Gastrocnemius medialis (tissue), 4 donors: ENCODE measurements around the gene NTN3.

Experiments used
- POLR2A ChIP-seq, 2 donors: fragments of 450-650 bp; IDR thresholded peaks; one replicate each; pipeline ENCODE4 v1.6.1; 2017; ENCODE audit warnings: antibody characterized with exemption in 2 of 2, mild to moderate bottlenecking in 2 of 2, moderate library complexity in 2 of 2
- TF ChIP-seq, protein P1 (sequence below), 5 experiments: fragments of 450-650 bp in 3 of 5; fragments of 200-600 bp in 2 of 5; sonication (generic) in 2 of 5; IDR thresholded peaks in 4 of 5; conservative IDR thresholded peaks in 1 of 5; 1 replicate in 4 of 5; 2 replicates in 1 of 5; pipeline ENCODE4 v1.5.1; 2016 to 2019; ENCODE audit warnings: antibody characterized with exemption in 5 of 5, mild to moderate bottlenecking in 3 of 5, moderate library complexity in 3 of 5

DNA sequence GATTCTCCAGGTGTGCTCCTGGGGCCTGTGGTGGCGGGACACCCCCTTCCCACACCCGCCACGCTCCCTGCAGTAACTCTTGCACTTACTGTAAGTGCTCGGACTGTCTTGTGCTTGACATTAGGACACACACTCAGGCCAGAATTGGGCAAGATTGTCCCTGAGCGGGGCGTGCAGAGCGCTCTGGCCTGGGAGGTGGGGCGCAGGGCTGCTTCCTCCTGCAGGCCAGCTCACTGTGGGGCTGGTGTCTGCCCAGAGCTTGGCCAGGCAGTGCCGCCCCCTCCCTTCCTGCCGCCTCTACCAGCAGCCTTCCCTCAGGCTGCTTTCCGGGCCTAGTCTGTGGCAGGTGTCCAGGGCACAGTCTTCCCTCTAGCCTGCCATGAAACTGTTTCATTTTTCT lies 36.6 kb downstream of the NTN3 start:
- TF ChIP-seq POLR2A (IDR thresholded peaks at IDR 0.05) = no peak
- TF ChIP-seq, protein P1, sequence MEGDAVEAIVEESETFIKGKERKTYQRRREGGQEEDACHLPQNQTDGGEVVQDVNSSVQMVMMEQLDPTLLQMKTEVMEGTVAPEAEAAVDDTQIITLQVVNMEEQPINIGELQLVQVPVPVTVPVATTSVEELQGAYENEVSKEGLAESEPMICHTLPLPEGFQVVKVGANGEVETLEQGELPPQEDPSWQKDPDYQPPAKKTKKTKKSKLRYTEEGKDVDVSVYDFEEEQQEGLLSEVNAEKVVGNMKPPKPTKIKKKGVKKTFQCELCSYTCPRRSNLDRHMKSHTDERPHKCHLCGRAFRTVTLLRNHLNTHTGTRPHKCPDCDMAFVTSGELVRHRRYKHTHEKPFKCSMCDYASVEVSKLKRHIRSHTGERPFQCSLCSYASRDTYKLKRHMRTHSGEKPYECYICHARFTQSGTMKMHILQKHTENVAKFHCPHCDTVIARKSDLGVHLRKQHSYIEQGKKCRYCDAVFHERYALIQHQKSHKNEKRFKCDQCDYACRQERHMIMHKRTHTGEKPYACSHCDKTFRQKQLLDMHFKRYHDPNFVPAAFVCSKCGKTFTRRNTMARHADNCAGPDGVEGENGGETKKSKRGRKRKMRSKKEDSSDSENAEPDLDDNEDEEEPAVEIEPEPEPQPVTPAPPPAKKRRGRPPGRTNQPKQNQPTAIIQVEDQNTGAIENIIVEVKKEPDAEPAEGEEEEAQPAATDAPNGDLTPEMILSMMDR (IDR thresholded peaks at IDR 0.05 in 4 of 5, conservative IDR thresholded peaks at IDR 0.05 in 1 of 5) = no peak
